NCI-H446 treated with DMSO at 0.1 percent for 48 hours (cell line): Measurements from ENCODE around the gene MBL2.

Experiments
- DNase-seq: peaks from one replicate; lab custom pipeline; 2025; lab: John Stamatoyannopoulos, UW

The MBL2 gene

GRCh38 chr10:52771534-52772445 is 794 bp downstream of the MBL2 start:
- DNase-seq, result no peak

DNA sequence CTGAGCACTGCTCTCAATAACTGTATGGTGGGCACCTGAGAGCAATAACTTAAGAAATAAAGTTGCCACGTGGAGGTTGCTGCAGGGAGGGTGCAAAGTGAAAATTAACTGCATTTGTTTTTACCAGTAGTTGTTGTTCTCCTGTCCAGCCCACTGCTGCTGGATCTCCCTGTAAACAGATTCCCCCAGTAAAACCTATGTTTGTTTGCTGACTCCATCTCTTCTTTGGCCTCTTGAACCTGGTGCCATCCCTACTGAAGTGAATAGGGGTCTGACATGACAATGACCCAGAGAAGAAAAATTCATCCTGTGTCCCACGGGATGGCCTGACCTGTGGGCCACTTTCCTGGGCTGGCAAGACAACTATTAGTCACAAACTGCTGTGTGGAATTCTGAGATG is 1.7 kb downstream of the MBL2 start:
- DNase-seq, result no peak

DNA sequence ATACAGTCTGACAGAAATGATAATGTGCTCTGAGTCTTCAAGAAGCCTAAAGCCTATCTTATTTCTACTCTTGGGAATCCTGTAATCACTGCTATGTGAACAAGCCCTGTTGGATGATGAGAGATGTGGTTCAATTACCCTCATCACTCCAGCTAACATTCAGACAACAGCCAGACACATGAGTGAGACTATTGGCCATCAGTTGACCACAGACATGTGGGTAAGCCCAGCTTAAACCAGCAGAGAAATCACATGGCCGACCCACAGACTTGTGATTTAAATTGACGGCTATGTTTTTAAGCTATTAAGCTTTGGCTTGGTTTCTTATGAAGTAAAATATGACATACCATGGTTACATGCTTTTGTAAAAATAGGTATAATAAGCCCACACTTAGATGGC is 2.6 kb downstream of the MBL2 start:
- no peak for DNase-seq

DNA sequence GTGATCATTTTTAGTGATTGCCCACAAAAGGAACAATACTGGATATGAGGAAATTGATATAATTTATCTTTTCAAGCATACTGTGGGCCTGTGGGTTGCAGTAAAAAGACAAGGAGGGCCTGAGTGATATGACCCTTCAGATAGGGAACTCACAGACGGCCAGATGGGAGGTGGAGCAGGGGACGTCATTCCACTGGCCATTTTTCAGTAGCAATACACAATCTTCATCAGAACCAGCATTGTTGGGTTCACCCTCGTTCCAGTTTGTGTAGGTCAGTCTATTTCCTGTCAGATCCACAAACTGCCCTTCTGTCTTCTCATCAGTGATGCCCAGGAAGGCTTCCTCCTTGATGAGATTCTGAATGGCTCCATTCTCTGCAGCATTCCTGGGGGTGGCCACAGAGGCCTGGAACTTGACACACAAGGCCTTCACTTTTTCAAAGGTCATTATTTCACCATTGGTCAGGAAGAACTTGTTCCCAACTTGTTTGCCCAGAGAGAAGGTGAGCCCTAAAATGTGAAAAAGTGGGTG is 4.5 kb downstream of the MBL2 start:
- DNase-seq, result no peak

DNA sequence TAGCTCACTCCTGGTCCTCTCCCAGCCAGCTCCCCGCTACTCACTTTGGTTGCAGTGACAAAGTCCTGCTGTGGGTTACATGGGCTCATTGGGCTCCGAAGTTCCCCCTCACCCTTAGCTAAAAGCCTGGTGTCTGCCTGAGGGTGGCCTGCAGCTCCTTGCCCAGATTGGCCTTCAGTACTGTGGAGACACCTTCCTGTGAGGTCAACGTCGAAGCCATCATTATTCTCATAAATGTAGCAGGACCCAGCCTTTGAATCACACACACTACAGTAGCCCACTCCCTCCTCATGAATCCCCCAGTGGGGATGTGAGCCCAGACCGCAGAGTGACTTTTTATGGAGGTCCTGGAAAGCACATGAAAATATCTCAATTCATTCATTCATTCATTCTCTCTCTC is 10.5 kb downstream of the MBL2 start:
- DNase-seq, result no peak

DNA sequence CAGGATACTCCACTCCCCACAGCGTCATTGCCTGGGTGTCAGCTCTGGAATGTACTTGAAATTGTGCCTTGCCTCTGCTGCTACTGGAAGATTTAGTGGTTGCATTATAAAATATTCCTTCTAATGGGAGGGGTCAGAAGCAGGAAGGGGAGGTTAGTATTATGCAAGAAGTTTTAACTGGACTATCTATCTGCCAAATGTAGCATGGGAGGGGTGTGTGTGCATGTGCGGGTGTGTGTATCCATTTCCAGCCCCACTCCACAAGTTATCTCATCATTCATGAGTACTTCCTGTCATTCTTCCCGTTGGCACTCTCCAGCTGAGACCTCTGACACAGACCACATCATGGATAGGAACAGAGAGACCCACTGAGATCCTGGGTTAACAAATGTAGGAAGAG is 13.4 kb downstream of the MBL2 start:
- no peak for DNase-seq

GRCh38 chr10:52758406-52758805 is 14.2 kb downstream of the MBL2 start:
- DNase-seq, result no peak

GRCh38 chr10:52757773-52758172 is 14.8 kb downstream of the MBL2 start:
- no peak for DNase-seq

DNA sequence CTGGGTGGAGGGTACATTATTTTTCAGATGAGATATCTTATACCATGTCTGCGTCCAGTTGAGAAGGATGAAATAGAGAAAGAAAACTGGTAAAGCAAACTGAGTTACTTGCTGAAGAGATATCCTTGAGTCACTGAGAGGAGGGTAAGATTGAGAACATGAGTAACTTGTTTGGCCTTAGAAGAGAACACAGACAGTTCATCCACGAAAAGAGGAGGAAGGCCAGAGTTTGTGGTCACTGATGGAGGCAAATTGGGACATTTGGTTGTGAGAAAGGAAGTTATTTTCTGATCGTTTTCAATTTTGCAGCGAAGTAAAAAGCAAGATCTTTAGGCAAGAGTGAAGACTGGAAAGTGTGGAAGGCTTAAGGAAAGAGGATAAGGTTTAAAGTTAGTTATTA is 15.6 kb downstream of the MBL2 start:
- no peak for DNase-seq

DNA sequence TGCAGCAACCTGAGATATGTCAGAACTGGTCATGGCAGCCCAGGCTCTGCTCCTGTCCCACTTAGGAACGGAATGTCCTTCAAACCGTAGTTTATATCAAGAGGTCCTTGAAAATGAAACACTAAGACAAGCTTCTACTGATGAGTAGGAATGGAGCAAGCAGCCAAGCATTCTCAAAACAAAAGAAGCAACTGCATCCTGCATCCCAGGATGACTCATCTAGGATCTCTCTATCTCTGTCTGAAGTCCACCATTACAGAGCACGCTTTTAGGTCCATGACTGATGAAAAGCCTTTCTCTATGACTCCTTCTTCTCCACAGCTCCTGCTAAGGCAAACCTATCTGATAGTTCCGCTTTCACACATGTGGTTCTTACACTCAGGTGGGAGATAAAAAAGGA is 16.3 kb downstream of the MBL2 start:
- no peak for DNase-seq

DNA sequence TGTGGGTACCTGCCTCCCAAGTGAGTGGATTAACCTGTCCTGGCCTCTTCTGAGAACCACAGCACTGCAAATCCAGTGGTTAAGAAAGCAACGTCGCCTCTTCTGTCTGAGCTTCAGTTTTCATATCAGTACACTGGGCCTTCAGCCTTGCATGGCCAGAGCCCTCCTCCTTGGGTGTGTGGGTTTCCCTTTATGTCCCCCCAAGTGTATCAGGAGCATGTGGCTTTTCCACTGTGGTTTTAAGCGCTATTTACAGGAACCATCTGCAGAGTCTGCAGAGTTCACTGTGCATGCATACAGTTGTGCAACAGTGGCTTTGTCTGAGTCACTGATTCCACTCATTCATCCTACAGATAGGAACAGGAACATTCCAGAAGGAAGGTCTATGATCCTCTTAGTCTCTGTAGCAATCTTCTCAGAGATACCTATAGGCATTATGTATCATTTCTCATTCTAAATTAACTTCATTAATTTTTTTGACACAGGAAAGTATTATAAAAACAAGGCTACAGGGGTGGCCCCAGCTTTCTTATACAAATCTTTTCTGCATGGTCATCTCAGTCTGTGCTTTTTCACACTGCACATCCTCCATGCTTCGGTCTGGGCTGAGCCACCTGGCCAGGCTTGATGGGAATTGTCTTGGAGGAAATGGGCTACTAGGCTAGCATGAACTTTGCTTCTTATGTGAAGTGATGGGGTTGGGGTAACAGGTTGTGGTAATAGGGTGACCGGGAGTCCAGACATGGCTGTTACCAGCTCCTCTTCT is 17.1 kb downstream of the MBL2 start:
- DNase-seq, result no peak

- DNase-seq, result no peak
Measured at GRCh38 chr10:52752801-52753445, 19.7 kb downstream of the MBL2 start.

- DNase-seq, result no peak
Measured at GRCh38 chr10:52752261-52752660, 20.3 kb downstream of the MBL2 start.

GRCh38 chr10:52751337-52751736 is 21.2 kb downstream of the MBL2 start:
- no peak for DNase-seq

- DNase-seq, result no peak
Measured at GRCh38 chr10:52750629-52751028, 22.0 kb downstream of the MBL2 start.

GRCh38 chr10:52747694-52748093 is 24.9 kb downstream of the MBL2 start:
- DNase-seq, result no peak

- DNase-seq, result no peak
Measured at GRCh38 chr10:52746169-52746568, 26.4 kb downstream of the MBL2 start.

DNA sequence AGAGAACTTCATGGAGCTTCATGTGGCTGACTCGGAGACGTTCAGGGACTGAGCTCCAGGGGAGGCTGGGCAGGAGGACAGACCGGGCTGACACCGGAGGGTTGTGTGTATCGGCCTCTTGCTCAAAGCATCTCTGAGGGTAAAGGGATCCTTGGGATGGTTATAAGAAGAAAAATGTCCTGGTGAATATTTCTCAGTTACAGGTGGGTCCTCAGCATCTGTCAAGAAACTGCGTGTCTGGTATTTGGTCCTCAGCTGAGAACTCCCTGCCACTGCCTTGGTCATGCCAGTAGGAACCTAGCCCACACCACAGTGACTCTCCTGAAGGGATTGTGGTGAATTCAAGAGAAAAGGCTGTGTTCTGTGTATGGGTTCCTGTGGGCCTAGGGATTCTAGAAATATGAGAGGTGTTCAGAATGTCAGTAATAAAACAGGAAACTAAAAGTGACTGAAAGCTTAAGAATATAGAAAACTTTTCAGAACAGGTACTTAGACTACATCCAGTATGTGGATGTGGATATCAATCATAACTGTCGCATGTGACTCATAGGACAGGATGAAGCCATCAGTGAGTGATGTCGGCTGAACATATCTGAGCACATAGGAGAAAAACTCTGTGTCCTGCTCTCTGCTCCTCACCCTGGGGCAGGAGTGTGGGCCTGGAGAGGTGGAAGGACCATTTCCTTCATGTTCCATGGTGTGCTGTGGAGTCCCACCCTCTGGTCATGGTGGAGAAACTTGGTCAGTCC is 28.4 kb downstream of the MBL2 start:
- DNase-seq, result no peak

GRCh38 chr10:52742731-52743130 is 29.9 kb downstream of the MBL2 start:
- DNase-seq, result no peak

- no peak for DNase-seq
Measured at GRCh38 chr10:52741851-52742250, 30.7 kb downstream of the MBL2 start.

GRCh38 chr10:52740913-52741675 is 31.5 kb downstream of the MBL2 start:
- no peak for DNase-seq
